Mucosa of stomach (tissue), 1 donor: ENCODE results near the gene ALKBH2.
A peak's percentile ranks its signal among the peaks of the same experiment; 100 is the strongest.

Experiments used
- H3K27me3 ChIP-seq: one replicate; pipeline ENCODE4 v1.7.0; 2013; ENCODE audit warnings: mild to moderate bottlenecking, low read length; ENCODE audit not compliant: control insufficient read depth, insufficient read depth
- H3K36me3 ChIP-seq: one replicate; pipeline ENCODE4 v1.7.0; 2013; ENCODE audit warnings: low read length; ENCODE audit not compliant: control insufficient read depth, insufficient read depth
- H3K4me1 ChIP-seq: one replicate; pipeline ENCODE4 v1.7.0; 2013; ENCODE audit warnings: mild to moderate bottlenecking, low read length; ENCODE audit not compliant: control insufficient read depth, insufficient read depth
- H3K4me3 ChIP-seq: one replicate; pipeline ENCODE4 v1.7.0; 2013; ENCODE audit warnings: low read length
- H3K9ac ChIP-seq: one replicate; pipeline ENCODE4 v1.7.0; 2013; ENCODE audit warnings: mild to moderate bottlenecking, low read length, moderate library complexity
- H3K9me3 ChIP-seq: one replicate; pipeline ENCODE4 v1.7.0; 2013; ENCODE audit warnings: mild to moderate bottlenecking, low read length, moderate library complexity; ENCODE audit not compliant: control insufficient read depth
- donor health status: Pancreatic carcinoma.

The ALKBH2 gene

DNA sequence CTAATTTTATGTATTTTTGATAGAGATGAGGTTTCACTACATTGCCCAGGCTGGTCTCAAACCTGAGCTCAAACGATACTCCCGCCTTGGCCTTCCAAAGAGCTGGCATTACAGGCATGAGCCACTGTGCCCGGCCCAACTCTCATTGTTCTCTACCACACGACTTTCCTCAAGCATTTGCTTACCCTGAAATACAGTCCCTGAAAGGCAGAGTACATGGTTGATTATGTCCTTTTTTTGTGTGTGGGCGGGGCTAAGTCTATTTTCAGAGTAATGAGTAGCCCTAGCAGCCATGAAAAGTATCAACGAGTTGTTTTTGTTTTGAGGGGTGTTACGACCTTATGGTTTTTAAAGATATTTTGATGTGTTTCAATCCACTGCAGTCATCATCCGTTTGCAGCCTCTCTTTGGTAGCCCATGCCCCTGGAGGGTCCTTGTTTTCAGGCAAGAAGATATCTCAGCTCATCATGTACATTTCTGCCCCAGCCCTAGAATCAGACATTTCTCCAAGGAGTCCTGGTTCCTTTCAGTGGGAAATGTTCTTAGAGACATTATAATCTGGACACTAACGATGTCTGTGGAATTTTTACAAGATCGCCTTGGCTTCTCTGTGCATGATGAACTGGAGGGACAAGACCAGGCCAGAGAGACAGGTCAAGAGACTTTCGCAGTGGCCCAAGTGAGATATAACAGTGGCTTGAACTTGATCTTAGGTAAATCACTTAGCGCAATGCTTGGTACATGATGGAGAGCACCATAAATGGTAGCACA lies 31.8 kb upstream of the ALKBH2 start:
- no peak overlapping the region for H3K9ac ChIP-seq
- no peaks in the 10 kb centered on the region for H3K27me3 ChIP-seq
- no peak overlapping the region for H3K4me3 ChIP-seq
- H3K4me1 ChIP-seq, result peaks cover 7% of the 10 kb centered on the region
- H3K9me3 ChIP-seq, result no peaks in the 10 kb centered on the region
- no peaks in the 10 kb centered on the region for H3K36me3 ChIP-seq

DNA sequence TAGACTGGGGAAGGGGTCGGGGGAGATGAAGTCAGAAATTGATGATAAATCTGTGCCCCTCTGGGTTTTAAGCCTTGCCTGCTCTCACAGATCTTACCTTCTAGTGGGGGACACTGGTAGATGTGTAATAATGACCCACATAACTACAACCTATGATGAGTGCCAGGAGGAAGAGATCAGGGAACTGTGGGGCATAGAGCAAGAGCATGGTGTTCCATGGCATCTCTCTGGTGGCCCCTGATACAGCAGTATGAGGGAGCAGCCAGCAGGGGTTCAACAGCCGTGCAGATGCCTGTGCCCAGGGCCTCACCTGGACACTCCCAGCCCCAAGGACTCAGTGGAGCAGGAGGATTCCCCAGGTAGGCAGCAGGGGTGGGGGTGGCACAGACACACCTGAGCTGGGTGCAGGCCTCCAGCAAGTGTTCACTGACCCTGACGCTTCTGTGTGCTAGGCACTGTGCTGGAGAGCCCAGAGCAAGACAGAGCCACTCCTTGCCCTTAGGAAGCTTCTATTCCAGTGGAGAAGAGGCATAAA lies 28.1 kb upstream of the ALKBH2 start:
- Histone ChIP-seq H3K9ac (no peak overlapping the region), H3K9me3 (no peaks in the 10 kb centered on the region), H3K4me1 (peaks cover 38% of the 10 kb centered on the region), H3K4me3 (no peak overlapping the region), H3K36me3 (no peaks in the 10 kb centered on the region), H3K27me3 (no peaks in the 10 kb centered on the region)

DNA sequence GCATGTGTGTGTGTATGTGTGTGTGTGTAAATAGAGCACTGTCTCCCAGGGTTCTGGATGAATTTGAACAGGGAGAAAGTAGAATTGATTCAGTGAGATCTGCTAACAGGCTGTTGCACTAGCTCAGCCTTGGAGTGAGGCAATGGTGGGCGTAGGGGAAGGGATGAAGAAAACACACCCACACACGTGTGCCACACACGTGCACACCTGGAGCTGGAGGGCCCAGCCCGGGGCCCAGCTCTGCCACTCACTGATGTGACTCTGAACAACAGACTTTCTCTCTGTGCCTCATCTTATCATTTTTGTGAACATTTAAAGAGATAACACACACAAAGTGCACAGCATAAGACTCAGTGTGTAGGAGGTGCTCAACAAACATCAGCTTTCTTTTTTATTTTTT lies 27.3 kb upstream of the ALKBH2 start:
- Histone ChIP-seq H3K9me3 (no peaks in the 10 kb centered on the region), H3K9ac (no peak overlapping the region), H3K36me3 (no peaks in the 10 kb centered on the region), H3K4me3 (no peak overlapping the region), H3K4me1 (peaks cover 47% of the 10 kb centered on the region), H3K27me3 (no peaks in the 10 kb centered on the region)

- Histone ChIP-seq H3K36me3 (no peaks in the 10 kb centered on the region), H3K27me3 (no peaks in the 10 kb centered on the region), H3K4me1 (peaks cover 52% of the 10 kb centered on the region), H3K9me3 (no peaks in the 10 kb centered on the region), H3K9ac (no peak overlapping the region), H3K4me3 (no peak overlapping the region)
Observed at GRCh38 chr12:109120095-109120494, 26.8 kb upstream of the ALKBH2 start.

DNA sequence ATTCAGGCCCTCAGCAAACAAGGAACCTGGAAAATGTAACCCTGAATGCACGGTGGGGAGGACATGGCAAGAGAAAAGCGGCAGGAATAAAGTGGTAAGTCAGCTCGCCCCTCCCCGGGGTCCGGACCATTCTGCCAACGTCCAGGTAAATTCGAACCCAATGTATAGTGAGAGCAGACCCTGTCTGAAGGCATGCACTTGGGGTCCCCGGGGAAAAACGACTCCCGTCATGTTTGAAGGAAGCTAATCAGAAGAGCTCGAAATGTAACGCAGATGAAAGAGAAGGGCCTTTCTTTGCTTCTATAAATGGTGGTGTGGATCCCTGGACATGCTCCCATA lies 23.3 kb upstream of the ALKBH2 start:
- Histone ChIP-seq H3K36me3 (no peaks in the 10 kb centered on the region), H3K9ac (peak overlapping the region; percentile 57), H3K4me1 (peaks cover 77% of the 10 kb centered on the region), H3K9me3 (no peaks in the 10 kb centered on the region), H3K27me3 (no peaks in the 10 kb centered on the region), H3K4me3 (no peak overlapping the region)

DNA sequence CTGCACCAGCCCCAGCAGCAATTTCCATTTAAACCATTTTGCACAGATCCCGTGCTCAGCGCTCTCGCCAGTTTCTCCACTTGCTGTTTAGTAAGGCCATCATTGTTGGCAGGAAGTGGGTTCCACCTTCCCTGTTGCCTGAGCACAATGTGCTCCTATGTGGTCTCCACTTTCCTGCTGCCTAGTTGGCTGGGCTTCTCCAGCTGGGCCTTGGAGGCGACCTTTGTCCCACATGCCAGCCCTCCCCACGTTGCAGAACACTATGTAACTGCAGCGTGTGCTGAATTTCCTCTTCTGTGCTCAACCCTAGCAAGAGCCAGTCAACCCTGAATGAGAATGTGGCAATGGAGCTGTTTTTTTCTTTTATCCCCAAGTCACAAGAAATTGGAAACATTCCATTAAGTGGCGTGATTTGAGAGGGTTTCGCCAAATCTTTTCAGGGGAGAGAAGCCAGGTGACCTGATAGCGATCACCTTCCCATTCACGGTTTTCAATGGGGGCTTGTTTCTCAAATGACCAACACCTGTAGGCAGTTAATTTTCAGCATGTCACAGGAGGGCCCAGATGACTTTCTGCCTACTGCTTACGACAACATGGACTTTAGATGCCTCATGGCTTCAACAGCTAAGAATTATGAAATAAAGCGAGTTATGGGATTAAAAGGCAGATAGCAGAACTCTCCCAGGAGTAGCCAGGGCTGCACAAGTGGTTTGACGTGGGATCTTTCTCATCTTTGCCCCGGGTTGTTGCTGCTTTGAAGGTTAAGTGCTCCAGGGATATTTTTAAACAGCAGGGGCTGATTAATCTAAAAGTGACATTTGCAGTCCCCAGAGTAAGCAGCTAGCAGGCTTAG lies 22.7 kb upstream of the ALKBH2 start, which contains the start of gene ACACB:
Gene ACACB (plus strand): TSS at position 830 of the 853 bp plus-strand sequence. CDS start 22,819 bp downstream, outside the sequence.
- Histone ChIP-seq H3K9ac (peak within 1 kb of the TSS; percentile 57), H3K4me1 (peaks cover 77% of the 10 kb centered on the region), H3K27me3 (no peaks in the 10 kb centered on the region), H3K4me3 (no peak within 1 kb of the TSS), H3K36me3 (no peaks in the 10 kb centered on the region), H3K9me3 (no peaks in the 10 kb centered on the region)

DNA sequence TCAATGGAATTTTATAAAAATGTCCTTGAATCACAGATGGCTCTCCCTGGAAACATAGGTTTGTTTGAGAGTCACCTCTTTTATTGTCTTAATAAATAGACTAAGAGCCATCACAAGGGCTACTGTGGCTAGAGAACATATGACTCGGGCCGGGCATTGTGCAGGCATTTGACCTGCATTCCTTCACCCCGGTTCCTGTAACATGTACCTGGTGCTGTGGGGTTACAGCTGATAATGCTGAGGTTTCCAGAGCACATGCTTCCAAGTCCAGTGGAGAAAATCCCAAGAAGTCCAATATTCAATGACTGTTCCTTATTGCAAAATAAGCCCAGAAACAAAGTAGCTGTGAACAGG lies 22.1 kb upstream of the ALKBH2 start:
- H3K9me3 ChIP-seq, result no peaks in the 10 kb centered on the region
- peaks cover 74% of the 10 kb centered on the region for H3K4me1 ChIP-seq
- H3K9ac ChIP-seq, result peak overlapping the region; percentile 16
- no peak overlapping the region for H3K4me3 ChIP-seq
- no peaks in the 10 kb centered on the region for H3K36me3 ChIP-seq
- no peaks in the 10 kb centered on the region for H3K27me3 ChIP-seq

DNA sequence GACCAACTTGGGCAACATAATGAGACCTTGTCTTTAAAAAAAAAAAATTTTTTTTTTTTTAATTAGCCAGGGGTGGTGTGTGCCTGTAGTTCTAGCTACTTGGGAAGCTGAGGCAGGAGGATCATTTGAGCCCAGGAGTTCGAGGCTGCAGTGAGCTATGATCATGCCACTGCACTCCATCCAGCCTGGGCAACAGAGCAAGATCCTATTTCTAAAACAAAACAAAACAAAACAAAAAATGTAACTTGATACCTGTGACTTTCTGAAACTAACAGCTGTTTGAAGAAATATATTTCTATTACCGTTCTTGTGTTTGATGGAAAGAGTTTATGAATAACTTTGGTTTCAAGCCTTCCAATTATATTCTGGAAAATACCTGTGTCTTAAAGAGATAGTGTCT lies 21.4 kb upstream of the ALKBH2 start:
- no peaks in the 10 kb centered on the region for H3K36me3 ChIP-seq
- peaks cover 67% of the 10 kb centered on the region for H3K4me1 ChIP-seq
- no peak overlapping the region for H3K9ac ChIP-seq
- no peaks in the 10 kb centered on the region for H3K27me3 ChIP-seq
- no peak overlapping the region for H3K4me3 ChIP-seq
- H3K9me3 ChIP-seq, result no peaks in the 10 kb centered on the region

DNA sequence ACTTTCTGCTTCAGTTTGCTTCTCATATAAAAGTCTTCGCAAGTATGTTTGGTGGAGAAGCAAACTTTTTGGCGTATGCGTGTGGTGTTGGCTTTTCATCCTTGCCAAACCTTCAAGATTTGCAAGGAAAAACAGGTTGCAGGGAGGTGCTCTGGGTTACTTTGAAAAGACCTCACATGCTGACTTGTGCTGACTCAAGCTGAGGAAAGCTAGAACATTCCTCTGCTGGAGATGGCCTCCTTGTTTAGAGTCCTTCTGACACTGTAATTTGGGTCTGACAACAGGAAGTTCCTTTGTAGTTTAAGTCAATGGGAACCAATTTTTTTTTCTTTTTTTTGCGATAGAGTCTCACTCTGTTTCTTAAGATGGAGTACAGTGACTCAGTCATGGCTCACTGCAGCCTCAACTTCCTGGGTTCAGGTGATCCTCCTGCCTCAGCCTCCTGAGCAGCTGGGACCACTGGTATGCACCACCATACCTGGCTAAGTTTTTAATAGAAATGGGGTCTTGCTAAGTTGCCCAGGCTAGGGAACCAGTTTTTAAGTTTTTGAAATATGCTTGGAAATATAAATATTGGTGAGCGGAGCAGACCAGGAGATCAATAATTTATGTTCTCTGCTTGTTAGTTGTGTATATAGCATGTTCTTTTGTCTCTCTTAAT lies 20.5 kb upstream of the ALKBH2 start:
- no peak overlapping the region for H3K9ac ChIP-seq
- no peak overlapping the region for H3K4me3 ChIP-seq
- H3K36me3 ChIP-seq, result no peaks in the 10 kb centered on the region
- H3K27me3 ChIP-seq, result no peaks in the 10 kb centered on the region
- peaks cover 58% of the 10 kb centered on the region for H3K4me1 ChIP-seq
- no peaks in the 10 kb centered on the region for H3K9me3 ChIP-seq

- peaks cover 50% of the 10 kb centered on the region for H3K4me1 ChIP-seq
- no peaks in the 10 kb centered on the region for H3K36me3 ChIP-seq
- no peaks in the 10 kb centered on the region for H3K9me3 ChIP-seq
- no peak overlapping the region for H3K9ac ChIP-seq
- no peak overlapping the region for H3K4me3 ChIP-seq
- H3K27me3 ChIP-seq, result no peaks in the 10 kb centered on the region
Observed at GRCh38 chr12:109112720-109113465, 19.6 kb upstream of the ALKBH2 start.

DNA sequence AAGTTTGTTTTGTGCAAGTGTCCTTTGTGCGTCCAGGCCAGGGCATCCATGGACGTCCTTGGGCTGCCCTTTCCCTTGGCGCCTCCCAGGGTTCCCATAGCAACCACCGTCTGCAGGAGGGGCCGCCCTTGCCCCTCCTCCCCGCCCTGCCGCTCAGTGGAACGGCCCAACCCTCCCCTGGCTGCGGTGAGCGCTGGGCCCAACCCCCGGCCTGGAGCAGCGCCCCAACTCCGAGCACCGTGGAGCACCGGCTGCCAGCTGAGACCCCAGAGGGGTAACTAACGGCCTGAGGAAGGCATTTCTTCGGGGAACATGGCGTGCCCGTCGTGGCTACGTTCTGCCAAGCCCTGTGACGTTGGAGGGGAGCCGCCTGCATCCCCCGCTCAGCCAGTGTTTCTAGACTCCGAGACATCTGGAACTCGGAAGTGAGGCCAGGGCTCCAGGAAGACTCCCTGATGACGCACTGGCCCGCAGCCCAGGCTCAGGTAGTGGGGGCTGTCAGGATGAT lies 17.8 kb upstream of the ALKBH2 start:
- peaks cover 35% of the 10 kb centered on the region for H3K4me1 ChIP-seq
- no peaks in the 10 kb centered on the region for H3K27me3 ChIP-seq
- no peaks in the 10 kb centered on the region for H3K9me3 ChIP-seq
- H3K4me3 ChIP-seq, result peak overlapping the region; percentile 58
- peak overlapping the region; percentile 76 for H3K9ac ChIP-seq
- H3K36me3 ChIP-seq, result no peaks in the 10 kb centered on the region
